Activated naive CD4-positive, alpha-beta T cell treated with anti-CD3 and anti-CD28 coated beads, Interleukin-2, amount 50 U/mL, for 72 hours (primary cell): ENCODE data around the gene ELL2. TPM values are rescaled to one million over a fixed set of nuclear protein-coding genes. Genes with fewer than 3 reads are reported as not detected.
A peak's percentile ranks its signal among the peaks of the same experiment; 100 is the strongest.

Experiments
- ATAC-seq, 2 donors: fragments of 150-1000 bp; cut with Tn5 transposase; 2 replicates each; pipeline ENCODE4 v1.10.0; 2021; ENCODE audit warnings: mild to moderate bottlenecking in 2 of 2, moderate library complexity in 2 of 2
- DNase-seq, 2 donors: peaks; one replicate each; pipeline ENCODE4 v3.0.0; 2021 to 2022; ENCODE audit warnings: low spot score in 2 of 2
- H3K27ac Mint-ChIP-seq, 2 donors: one replicate each; pipeline ENCODE4 v1.8.0; 2022; ENCODE audit warnings: mild to moderate bottlenecking in 2 of 2, mixed read lengths in 2 of 2
- H3K36me3 Mint-ChIP-seq, 2 donors: one replicate each; pipeline ENCODE4 v1.8.0; 2022; ENCODE audit warnings: mixed read lengths in 2 of 2
- H3K9me3 Mint-ChIP-seq, 2 donors: one replicate each; pipeline ENCODE4 v1.8.0; 2022; ENCODE audit warnings: mixed read lengths in 2 of 2
- total RNA-seq, 2 donors: library from RNA; stranded (reverse); gene quantifications; one replicate each; pipeline ENCODE4 v1.2.3, GENCODE V29; 2022

The ELL2 gene
- 100 to 1,000 TPM in 1 of 2 donors, 10 to 100 TPM in 1; 41.1 to 110 TPM for total RNA-seq

DNA sequence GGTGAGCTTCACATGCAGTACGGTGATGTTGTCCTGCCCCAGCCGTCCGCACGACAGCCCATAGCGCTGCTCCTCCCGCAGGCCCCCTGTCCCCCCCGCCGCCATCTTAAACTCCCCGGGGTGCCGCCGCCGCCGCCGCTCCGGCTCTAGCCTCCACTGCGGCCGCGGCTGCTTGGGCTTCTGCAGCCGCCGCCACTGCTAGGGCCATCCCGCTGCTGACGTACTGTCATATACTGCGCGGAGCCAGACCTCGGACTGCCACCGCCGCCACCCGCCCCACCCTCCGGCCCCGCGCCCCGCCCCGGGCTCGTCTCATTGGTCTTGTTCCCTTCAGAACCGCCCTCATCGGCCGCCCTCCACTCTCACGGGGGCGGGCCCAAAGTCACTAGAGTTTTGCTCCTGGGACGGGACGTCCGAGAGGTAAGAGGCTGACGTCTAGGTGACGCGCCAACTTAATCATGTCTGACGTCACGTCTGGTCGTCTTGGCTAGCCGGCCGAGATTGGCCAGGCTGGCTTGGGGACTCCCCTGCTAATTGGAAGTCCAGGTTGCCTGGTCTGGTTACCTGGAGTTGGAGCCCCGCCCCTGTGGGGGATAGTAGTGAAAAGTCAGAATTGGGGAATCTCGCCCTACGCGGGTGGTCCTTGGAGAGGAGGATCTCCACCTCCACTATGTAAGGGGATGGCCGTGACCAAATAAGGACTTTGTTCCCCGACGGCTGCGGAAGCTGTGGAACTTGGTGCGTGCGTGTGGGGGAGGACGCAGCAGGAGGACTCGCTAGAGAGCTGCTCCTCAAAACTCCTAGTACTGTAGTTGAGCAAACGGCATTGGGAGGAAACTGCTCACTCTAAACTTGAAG lies at the start of gene ELL2:
Gene ELL2 (minus strand): TSS at position 235 of the 858 bp plus-strand sequence. CDS start 130 bp downstream, at position 105.
- Mint-ChIP-seq H3K36me3 (peaks cover 12 to 37% of the 10 kb centered on the region in 2 donors), H3K9me3 (peaks cover 0 to 2% of the 10 kb centered on the region in 2 donors), H3K27ac (peak within 1 kb of the TSS; percentile 93 to 99)
- ATAC-seq (peak; percentile 84 to 90), DNase-seq (peak; percentile 96)

DNA sequence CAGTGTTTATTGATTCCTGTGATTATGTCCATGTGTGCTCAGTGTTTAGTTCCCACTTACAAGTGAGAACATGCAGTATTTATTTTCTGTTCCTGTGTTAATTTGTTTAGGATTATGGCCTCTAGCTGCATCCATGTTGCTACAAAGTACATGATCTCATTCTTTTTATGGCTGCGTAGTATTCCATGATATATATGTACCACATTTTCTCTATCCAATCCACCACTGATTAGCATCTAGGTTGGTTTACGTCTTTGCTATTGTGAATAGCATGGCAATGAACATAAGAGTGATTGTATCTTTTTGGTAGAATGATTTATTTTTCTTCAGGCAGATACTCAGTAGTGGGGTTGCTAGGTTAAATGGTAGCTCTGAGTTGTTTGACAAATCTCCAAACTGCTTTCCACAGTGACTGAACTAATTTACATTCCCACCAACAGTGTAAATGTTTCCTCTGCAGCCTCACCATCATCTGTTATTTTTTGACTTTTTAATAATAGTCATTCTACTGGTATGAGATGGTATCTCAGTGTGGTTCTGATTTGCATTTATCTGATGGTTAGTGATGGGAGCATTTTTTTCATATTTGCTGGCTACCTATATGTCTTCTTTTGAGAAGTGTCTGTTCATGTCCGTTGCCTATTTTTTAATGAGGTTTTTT lies 47.5 kb upstream of the ELL2 start:
- H3K9me3 Mint-ChIP-seq = no peaks in the 10 kb centered on the region
- ATAC-seq (no peak), DNase-seq (no peak)
- H3K27ac Mint-ChIP-seq = no peak overlapping the region
- H3K36me3 Mint-ChIP-seq = no peaks in the 10 kb centered on the region

DNA sequence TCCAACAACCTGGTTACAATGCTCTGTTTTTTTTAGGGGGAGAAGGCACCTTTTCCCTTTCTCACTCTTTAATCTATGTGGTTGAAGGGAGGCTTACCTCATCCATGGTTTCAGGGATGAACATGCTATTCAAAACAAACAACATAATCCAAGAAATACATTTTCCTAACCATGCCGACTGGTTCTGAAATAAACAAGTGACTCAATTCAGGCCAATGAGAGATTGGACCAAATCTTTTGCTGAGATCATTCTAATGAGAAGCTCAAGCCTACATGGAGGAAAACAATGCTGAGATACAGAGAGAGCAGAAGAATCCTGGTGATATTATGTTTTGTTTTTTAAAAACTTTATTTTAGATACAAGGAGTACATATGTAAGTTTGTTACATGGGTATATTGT lies 46.8 kb upstream of the ELL2 start:
- Mint-ChIP-seq H3K36me3 (no peaks in the 10 kb centered on the region), H3K9me3 (no peaks in the 10 kb centered on the region), H3K27ac (no peak overlapping the region)
- ATAC-seq (no peak), DNase-seq (no peak)

DNA sequence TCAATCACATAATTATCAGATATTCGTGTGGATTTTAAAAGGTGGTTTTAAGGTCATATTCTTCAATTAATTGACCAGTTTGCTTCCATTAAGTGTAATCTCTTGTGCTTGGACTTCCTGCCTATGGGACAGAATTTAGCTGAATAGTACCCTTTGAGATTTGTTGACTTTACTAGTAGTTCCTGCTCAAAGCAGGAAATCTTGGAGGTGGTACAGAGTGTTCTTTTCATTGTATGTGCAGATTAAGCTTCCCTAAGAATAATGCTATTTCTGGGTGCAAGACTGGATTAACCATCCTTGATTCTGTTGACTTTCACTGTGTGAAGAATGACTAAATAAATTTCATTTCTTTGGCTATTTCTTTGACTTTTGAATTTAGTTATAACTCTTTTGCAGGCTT lies 45.4 kb upstream of the ELL2 start:
- Mint-ChIP-seq H3K9me3 (no peaks in the 10 kb centered on the region), H3K27ac (no peak overlapping the region), H3K36me3 (no peaks in the 10 kb centered on the region)
- ATAC-seq (no peak), DNase-seq (no peak)

DNA sequence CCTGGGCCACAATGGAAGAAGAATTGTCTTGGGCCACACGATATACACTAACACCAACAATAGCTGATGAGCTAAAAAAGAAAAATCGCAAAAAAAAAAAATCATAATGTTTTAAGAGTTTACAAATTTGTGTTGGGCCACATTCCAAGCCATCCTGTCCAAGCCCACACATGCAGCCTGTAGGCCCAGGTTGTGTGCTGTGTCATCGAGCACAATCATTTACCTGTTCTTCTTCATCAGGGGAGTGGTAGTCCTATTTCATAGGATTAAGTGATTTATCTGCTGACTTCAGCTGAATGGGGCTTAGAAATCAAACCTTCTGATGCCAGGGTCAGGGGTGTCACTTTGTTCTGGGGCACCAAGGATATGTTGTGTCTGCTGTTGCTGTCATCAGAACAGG lies 44.6 kb upstream of the ELL2 start:
- DNase-seq (no peak), ATAC-seq (no peak)
- no peaks in the 10 kb centered on the region for H3K36me3 Mint-ChIP-seq
- H3K27ac Mint-ChIP-seq = no peak overlapping the region
- H3K9me3 Mint-ChIP-seq = no peaks in the 10 kb centered on the region

DNA sequence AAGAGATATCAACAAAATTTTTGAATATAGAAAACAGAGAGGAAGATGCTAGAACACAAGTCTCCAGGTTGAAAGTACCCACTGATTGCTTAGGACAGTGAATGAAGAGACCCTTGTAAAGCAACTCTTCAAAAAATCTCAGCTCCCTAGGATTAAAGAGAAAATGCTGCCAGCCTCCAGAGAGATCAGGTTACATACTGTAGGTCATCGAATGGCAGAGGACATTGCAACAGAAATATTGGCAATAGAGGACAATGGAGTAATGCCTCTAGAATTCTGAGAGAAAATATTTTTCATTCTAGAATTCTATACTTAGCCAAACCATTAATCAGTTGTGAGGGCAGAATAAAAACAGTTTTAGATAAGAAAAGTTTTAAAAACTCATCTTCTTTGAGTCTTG lies 43.1 kb upstream of the ELL2 start:
- DNase-seq (no peak), ATAC-seq (no peak)

DNA sequence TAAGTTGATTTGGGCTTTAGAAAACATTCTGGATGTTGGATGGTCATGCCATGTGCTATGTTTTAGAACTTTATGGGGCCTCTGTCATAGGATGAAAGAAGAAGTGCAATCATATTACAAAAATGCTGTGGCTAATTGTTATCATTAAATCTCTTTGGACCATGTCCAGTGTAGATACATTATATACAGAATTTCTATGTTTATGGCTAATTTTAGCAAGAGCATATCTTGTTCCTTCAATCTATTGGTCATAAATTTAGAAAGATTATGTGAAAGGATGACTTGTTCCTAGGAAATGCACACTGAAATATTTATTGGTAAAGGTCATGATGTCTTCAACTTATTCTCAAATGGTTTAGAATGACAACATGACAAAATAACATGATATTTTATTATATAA lies 42.4 kb upstream of the ELL2 start:
- no peak overlapping the region for H3K27ac Mint-ChIP-seq
- ATAC-seq (no peak), DNase-seq (no peak)
- no peaks in the 10 kb centered on the region for H3K9me3 Mint-ChIP-seq
- no peaks in the 10 kb centered on the region for H3K36me3 Mint-ChIP-seq

More for the DNA sequence above, 43.1 kb upstream of the ELL2 start:
- H3K9me3 Mint-ChIP-seq = no peaks in the 10 kb centered on the region
- no peaks in the 10 kb centered on the region for H3K36me3 Mint-ChIP-seq
- H3K27ac Mint-ChIP-seq = no peak overlapping the region

DNA sequence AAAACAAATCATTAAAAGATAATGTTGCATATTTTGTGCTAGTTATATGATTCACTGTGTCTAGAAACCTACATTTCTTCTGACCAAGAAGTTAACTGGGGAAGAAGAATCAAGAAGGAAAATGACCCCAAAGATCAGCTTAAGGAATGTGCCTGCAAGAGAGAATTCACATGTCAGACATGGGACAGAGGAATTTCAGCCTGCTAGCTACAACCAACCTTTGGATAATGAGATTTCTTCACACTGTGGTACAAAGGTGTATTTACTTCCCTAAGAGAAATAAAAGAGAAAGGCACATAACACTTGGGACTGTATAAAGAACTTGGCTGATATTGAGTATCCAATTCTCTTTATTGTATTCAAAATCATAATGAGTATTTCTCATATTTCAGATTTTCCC lies 39.6 kb upstream of the ELL2 start:
- no peaks in the 10 kb centered on the region for H3K9me3 Mint-ChIP-seq
- DNase-seq (no peak), ATAC-seq (no peak)
- no peaks in the 10 kb centered on the region for H3K36me3 Mint-ChIP-seq
- no peak overlapping the region for H3K27ac Mint-ChIP-seq

DNA sequence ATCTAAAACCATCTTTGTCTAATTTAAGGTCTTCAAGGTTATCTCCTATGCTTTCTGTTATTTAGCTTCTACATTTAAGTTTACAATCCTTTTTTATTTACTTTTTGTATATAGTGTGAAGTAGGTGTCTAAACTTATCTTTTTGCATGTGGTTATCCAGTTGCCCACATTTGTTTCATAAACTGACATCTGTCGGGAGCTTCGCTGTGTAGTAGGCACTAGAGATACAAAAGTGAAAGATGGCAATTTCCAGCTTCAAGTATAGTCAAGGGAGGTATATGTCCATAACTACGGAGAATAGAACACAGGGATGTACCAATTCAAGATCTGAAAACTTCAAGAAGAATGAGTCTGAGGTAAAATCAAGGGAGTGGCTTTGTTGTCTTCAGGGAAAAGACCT lies 38.7 kb upstream of the ELL2 start:
- H3K27ac Mint-ChIP-seq = no peak overlapping the region
- ATAC-seq = no peak
- no peaks in the 10 kb centered on the region for H3K9me3 Mint-ChIP-seq
- no peak for DNase-seq
- no peaks in the 10 kb centered on the region for H3K36me3 Mint-ChIP-seq

DNA sequence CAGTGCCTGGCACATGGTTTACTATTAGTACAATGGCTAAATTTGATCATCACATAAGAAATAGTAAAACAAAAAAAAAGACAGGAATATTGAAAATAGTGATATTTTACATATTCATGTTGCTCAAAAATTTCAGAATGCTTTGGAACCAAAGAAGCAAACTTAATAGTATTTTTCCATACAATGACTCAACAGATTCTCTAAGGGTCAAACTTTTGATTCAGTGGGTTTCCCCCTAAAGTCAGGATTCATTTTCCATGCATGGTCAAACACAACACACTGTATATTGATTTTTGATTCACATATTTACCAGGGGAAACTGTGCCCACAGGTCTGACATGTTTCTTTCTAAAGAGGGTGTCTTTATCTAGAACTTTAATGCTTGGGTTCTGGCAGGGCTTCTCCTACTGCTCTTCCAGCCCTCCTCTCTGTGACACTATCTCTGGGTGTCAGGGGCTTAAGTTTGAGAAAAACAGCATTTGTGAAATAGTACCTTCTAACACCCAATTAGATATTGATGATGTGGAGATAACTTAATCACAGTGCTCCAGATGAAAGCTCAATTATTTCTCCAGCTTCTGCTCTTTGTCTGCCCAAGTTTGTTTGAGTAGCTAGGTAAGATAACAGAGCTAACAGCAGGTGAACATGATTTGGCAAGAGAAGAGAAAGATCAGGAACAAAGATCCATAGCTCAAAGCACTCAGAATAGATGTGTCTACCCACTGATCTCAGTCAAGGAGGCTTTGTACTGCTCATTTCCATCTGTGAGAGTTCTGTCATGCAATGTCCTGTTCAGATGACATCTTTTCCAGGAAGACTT lies 35.5 kb upstream of the ELL2 start:
- H3K36me3 Mint-ChIP-seq = no peaks in the 10 kb centered on the region
- H3K9me3 Mint-ChIP-seq = no peaks in the 10 kb centered on the region
- ATAC-seq (peak in 1 of 2 donors; percentile 64), DNase-seq (no peak)
- peak overlapping the region in 1 of 2 donors; percentile 20 for H3K27ac Mint-ChIP-seq

DNA sequence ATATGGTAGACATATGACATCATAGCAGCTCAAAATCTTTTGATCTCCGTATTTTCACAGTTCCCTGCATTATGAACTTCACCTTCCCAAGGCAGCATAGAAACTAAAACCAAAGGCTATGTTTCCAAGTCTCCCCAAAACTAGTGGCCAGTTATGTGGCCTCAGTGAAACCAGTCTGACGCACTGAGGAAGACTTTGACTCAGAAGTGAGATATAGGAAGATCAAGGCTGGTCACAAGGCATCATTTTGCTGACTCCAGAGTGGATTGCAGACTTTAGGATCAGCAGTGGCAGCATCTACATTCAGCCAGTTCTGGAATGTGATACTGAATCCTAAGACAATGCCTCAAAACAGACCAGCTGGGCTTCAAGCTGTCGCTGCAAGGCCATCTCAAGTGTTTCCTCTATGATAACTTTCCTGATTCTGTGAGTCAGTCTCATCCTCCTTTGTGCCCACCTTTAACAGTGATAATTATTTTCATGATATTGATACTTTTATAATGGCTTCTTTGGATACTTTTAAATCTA lies 34.4 kb upstream of the ELL2 start:
- H3K27ac Mint-ChIP-seq = no peak overlapping the region
- ATAC-seq (peak in 1 of 2 donors; percentile 54), DNase-seq (no peak)
- no peaks in the 10 kb centered on the region for H3K36me3 Mint-ChIP-seq
- H3K9me3 Mint-ChIP-seq = no peaks in the 10 kb centered on the region

DNA sequence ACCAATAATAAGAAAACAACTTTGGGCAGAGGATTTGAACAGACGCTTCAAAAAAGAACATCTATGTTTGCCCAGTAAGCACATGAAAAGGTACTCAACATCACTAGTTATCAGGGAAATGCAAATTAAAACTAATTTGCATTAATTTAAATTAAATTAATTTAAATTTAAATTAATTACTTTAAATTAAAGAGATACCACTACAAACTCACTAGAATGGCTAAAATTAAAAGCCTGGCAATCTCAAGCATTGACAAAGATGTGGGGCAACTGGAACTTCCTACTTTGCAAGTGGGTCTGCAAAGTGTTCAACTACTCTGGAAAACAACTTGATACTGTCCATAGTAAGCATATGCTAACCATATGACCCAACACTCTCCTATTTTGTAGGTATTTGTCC lies 32.1 kb upstream of the ELL2 start:
- H3K36me3 Mint-ChIP-seq = no peaks in the 10 kb centered on the region
- ATAC-seq = no peak
- H3K9me3 Mint-ChIP-seq = no peaks in the 10 kb centered on the region

DNA sequence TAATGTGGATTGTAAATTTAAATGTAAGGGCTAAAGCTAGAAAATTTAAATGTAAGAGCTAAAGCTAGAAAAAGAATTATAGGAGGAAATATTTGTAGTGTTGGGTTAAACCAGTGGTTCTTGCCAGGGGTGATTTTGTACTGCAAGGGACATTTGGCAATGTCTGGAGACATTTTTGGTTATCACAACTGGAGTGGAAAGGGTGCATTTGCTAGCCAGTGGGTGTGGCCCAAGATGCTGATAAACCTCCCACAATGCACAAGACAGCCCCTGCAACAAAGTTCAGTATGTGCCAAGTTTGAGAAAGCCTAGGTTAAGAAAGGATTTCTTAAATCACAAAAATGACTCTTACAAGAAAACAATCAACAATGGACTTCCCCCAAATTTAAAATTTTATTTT lies 31.6 kb upstream of the ELL2 start:
- H3K9me3 Mint-ChIP-seq = no peaks in the 10 kb centered on the region
- H3K36me3 Mint-ChIP-seq = no peaks in the 10 kb centered on the region
- DNase-seq = no peak
- no peak for ATAC-seq
- no peak overlapping the region for H3K27ac Mint-ChIP-seq

More for the DNA sequence above, 32.1 kb upstream of the ELL2 start:
- H3K27ac Mint-ChIP-seq = no peak overlapping the region
- DNase-seq = no peak

DNA sequence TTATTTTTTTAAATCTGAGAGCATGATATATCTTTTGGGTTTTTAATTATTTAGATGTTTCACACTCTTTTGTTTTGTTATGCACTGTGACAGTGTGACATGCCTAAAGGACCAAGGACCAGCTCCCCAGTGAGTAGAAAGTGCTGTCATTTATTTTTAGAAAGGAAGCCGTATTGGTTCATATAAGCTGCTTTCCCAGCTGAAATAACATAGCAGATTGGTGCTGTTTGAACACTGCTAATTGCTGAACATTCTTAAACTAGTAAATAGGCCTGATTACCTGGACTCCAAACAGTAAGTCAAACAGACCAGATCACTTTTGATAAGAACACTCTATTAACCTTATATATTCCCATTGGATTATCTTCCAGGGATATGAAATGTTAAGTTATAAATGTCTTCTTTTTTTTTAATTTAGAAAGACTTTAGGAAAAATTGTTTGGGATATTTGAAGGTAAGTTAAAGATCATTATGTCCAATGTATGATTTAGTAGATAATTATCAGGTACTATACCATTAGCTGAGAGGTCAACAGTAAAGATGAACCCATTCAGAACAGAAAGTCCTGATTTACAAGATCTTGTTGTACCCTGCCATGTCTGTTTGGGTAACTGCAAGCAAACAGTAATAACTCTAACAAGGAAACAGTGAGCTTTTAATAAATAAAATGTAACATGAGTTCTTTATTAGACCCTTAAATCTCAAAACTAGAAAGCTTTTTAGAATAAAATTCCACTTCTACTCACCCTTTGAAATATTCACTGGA lies 27.8 kb upstream of the ELL2 start:
- ATAC-seq = no peak
- no peaks in the 10 kb centered on the region for H3K9me3 Mint-ChIP-seq
- H3K27ac Mint-ChIP-seq = no peak overlapping the region
- H3K36me3 Mint-ChIP-seq = no peaks in the 10 kb centered on the region
- DNase-seq = no peak

DNA sequence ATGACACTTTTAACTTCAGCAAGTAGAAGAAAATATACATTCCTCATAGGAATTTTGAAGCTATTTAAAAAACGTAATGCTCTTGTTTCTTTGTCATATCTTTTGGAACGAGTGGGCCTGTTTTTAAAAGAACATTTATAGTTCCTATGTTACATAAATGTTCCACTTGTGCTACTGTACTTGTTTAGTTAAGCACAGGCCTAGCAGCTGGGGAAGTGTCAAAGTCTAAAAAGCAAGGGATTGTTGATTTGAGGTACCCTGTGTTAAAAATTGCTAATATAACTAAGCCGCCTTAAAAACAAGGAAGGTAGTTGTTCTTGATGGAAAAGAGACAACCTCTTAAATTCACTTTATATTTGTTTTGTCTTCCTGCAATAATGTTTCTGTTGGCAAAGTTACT lies 27.2 kb upstream of the ELL2 start:
- ATAC-seq (no peak), DNase-seq (no peak)
- no peak overlapping the region for H3K27ac Mint-ChIP-seq
- no peaks in the 10 kb centered on the region for H3K36me3 Mint-ChIP-seq
- H3K9me3 Mint-ChIP-seq = no peaks in the 10 kb centered on the region

DNA sequence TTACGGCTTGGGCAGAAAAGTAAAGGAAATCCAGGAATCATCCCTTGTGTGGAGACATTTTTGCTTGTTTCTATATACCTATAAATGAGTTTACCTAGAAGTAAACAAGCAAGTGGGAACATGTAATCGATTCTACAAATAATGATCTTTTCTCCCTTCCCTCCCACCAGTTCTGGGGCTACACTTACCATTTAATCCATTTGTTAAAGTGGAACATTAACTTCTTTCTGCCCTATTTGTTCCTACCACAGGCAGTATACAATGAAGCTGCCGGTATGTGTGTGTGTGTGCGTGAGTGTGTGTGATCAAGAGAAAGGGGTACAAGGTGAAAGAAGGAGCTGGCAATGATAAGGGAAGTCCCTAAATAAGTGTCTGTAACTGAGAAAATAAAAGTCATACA lies 26.4 kb upstream of the ELL2 start:
- H3K9me3 Mint-ChIP-seq = no peaks in the 10 kb centered on the region
- ATAC-seq (no peak), DNase-seq (no peak)
- H3K27ac Mint-ChIP-seq = no peak overlapping the region
- no peaks in the 10 kb centered on the region for H3K36me3 Mint-ChIP-seq
